CD14-positive monocyte (primary cell): ENCODE measurements around the gene RASGRF2. TPM values are rescaled to one million over a fixed set of nuclear protein-coding genes. Genes with fewer than 3 reads are reported as not detected.
"Not testable (repeated sequence)": the region's sequence is repeated elsewhere in the genome, so short reads cannot be mapped to it uniquely, and the experiment has no call there.

ENCODE experiments used
- DNase-seq, 3 donors: peaks; one replicate each; pipeline ENCODE4 v3.0.0-alpha.2; 2011 to 2022
- H2AFZ ChIP-seq: 2 replicates; pipeline ENCODE4 v1.6.0; 2012; ENCODE audit warnings: mild to moderate bottlenecking, low read depth, low read length, inconsistent platforms; ENCODE audit not compliant: insufficient read depth, poor library complexity, severe bottlenecking
- H3K27ac ChIP-seq, 2 donors: 1 replicate in 1 of 2; 2 replicates in 1 of 2; pipeline ENCODE4 v1.5.1; 2012 to 2013; ENCODE audit warnings: low read length in 2 of 2, control low read depth in 1 of 2, inconsistent platforms in 1 of 2, low read depth in 1 of 2, mild to moderate bottlenecking in 1 of 2
- H3K27me3 ChIP-seq, 2 donors: one replicate each; pipeline versions ENCODE4 v1.6.0 to v1.6.1; 2011 to 2013; ENCODE audit warnings: low read length in 2 of 2; ENCODE audit not compliant: control insufficient read depth in 2 of 2, insufficient read depth in 2 of 2
- H3K36me3 ChIP-seq, 2 donors: replicated peaks in 1 of 2; 1 replicate in 1 of 2; 2 replicates in 1 of 2; pipeline versions ENCODE4 v1.5.1 to v1.6.1; 2012 to 2013; ENCODE audit warnings: low read length in 2 of 2, control low read depth in 1 of 2, inconsistent platforms in 1 of 2, mild to moderate bottlenecking in 1 of 2; ENCODE audit not compliant: insufficient read depth in 2 of 2, control insufficient read depth in 1 of 2
- H3K4me1 ChIP-seq, 2 donors: 1 replicate in 1 of 2; 2 replicates in 1 of 2; pipeline versions ENCODE4 v1.5.1 to v1.6.1; 2012 to 2013; ENCODE audit warnings: low read length in 2 of 2, control low read depth in 1 of 2, inconsistent platforms in 1 of 2, mild to moderate bottlenecking in 1 of 2, moderate library complexity in 1 of 2; ENCODE audit not compliant: insufficient read depth in 2 of 2, control insufficient read depth in 1 of 2
- H3K4me2 ChIP-seq: replicated peaks from 2 replicates; pipeline ENCODE3; 2012; ENCODE audit warnings: low read length, moderate library complexity, mild to moderate bottlenecking; ENCODE audit not compliant: poor library complexity, severe bottlenecking; ENCODE audit errors: extremely low read depth
- H3K4me3 ChIP-seq, 3 experiments: fragments of 200-600 bp in 1 of 3; sonication (generic) in 1 of 3; replicated peaks in 1 of 3; 1 replicate in 2 of 3; 2 replicates in 1 of 3; pipeline ENCODE4 v1.5.1; 2011 to 2013; ENCODE audit warnings: low read length in 3 of 3, mild to moderate bottlenecking in 3 of 3, control low read depth in 2 of 3, low read depth in 2 of 3, inconsistent platforms in 1 of 3, moderate library complexity in 1 of 3
- H3K79me2 ChIP-seq: 2 replicates; pipeline ENCODE4 v1.6.0; 2012; ENCODE audit warnings: mild to moderate bottlenecking, control low read depth, inconsistent platforms, low read length, moderate library complexity; ENCODE audit not compliant: insufficient read depth
- H3K9ac ChIP-seq: 2 replicates; pipeline ENCODE4 v1.6.0; 2017; ENCODE audit warnings: low read length, mild to moderate bottlenecking; ENCODE audit not compliant: insufficient read depth, poor library complexity, severe bottlenecking
- H3K9me3 ChIP-seq, 2 donors: replicated peaks in 1 of 2; 1 replicate in 1 of 2; 2 replicates in 1 of 2; pipeline versions ENCODE4 v1.5.1 to v1.6.1; 2012 to 2013; ENCODE audit warnings: low read length in 2 of 2, control low read depth in 1 of 2; ENCODE audit not compliant: control insufficient read depth in 1 of 2, insufficient read depth in 1 of 2
- H4K20me1 ChIP-seq: 2 replicates; pipeline ENCODE4 v1.6.0; 2012; ENCODE audit warnings: mild to moderate bottlenecking, low read length, control low read depth, moderate library complexity; ENCODE audit not compliant: insufficient read depth
- H3K27ac Mint-ChIP-seq, 7 donors: one replicate each; pipeline ENCODE4 v1.8.0; 2020; ENCODE audit warnings: mild to moderate bottlenecking in 7 of 7, mixed read lengths in 7 of 7, moderate library complexity in 6 of 7, inconsistent platforms in 2 of 7
- H3K27me3 Mint-ChIP-seq, 3 donors: one replicate each; pipeline ENCODE4 v1.8.0; 2021 to 2022; ENCODE audit warnings: low read depth in 3 of 3, mild to moderate bottlenecking in 3 of 3, mixed read lengths in 3 of 3, moderate library complexity in 3 of 3, inconsistent platforms in 1 of 3
- H3K36me3 Mint-ChIP-seq, 2 donors: one replicate each; pipeline ENCODE4 v1.8.0; 2020; ENCODE audit warnings: mixed read lengths in 2 of 2, inconsistent platforms in 1 of 2, mild to moderate bottlenecking in 1 of 2
- H3K4me1 Mint-ChIP-seq: one replicate; pipeline ENCODE4 v1.8.0; 2020; ENCODE audit warnings: mild to moderate bottlenecking, mixed read lengths
- H3K4me3 Mint-ChIP-seq, 2 donors: one replicate each; pipeline ENCODE4 v1.8.0; 2020; ENCODE audit warnings: mild to moderate bottlenecking in 2 of 2, mixed read lengths in 2 of 2, moderate library complexity in 1 of 2
- H3K9me3 Mint-ChIP-seq, 7 donors: one replicate each; pipeline ENCODE4 v1.8.0; 2020 to 2022; ENCODE audit warnings: mixed read lengths in 7 of 7, mild to moderate bottlenecking in 6 of 7, moderate library complexity in 6 of 7, inconsistent platforms in 2 of 7
- CTCF ChIP-seq: fragments of 200-600 bp; IDR thresholded peaks from one replicate; pipeline ENCODE4 v1.8.0; 2022; ENCODE audit warnings: antibody characterized with exemption, mild to moderate bottlenecking
- WGBS: methylation state at CpG from one replicate; pipeline ENCODE4 v1.1.5; 2013; ENCODE audit warnings: missing lambda C conversion rate; ENCODE audit not compliant: insufficient coverage; 5-methylcytosine and 5-hydroxymethylcytosine counted together
- intact Hi-C, 2 donors: fragments of 100-400 bp; cut with micrococcal nuclease; formaldehyde crosslinking; loops; one replicate each; pipeline versions ENCODE4 v1.15.0 to v1.15.1; 2023
- polyA plus RNA-seq, 3 donors: library from polyadenylated mRNA; depleted of rRNA in 1 of 3; unstranded in 2 of 3; stranded (reverse) in 1 of 3; fragments of 300-500 nt in 2 of 3; fragments of >200 nt in 1 of 3; fragmentation: Illumina TruSeq in 2 of 3; gene quantifications; 1 replicate in 2 of 3; 2 replicates in 1 of 3; pipeline ENCODE4 v1.2.3, GENCODE V29; 2012 to 2021
- small RNA-seq: library from RNA; depleted of rRNA; stranded (forward); fragments of <200 nt; gene quantifications from one replicate; pipeline ENCODE3, GENCODE V24; 2012; ENCODE audit warnings: low read depth; ENCODE audit not compliant: insufficient read length

Gene RASGRF2
- polyA plus RNA-seq, 3 donors: 0.01 to 0.02 TPM; not detected in 1

GRCh38 chr5:81269751-81270393 is 309.7 kb downstream of the RASGRF2 start:
- H3K9me3 Mint-ChIP-seq: peaks cover 11 to 26% (median 16%) of the 10 kb centered on the region in 7 donors
- H3K4me2 ChIP-seq: no peak overlapping the region
- H4K20me1 ChIP-seq: no peaks in the 10 kb centered on the region
- H3K9me3 ChIP-seq: peaks cover under 1 to 2% of the 10 kb centered on the region in 2 donors
- no peaks in the 10 kb centered on the region for H3K4me1 ChIP-seq
- H3K27ac ChIP-seq: no peak overlapping the region
- no peaks in the 10 kb centered on the region for H3K36me3 ChIP-seq
- no peak overlapping the region for H3K27ac Mint-ChIP-seq
- no peak overlapping the region for H3K4me3 ChIP-seq
- H3K36me3 Mint-ChIP-seq: peaks cover 2 to 3% of the 10 kb centered on the region in 2 donors
- TF ChIP-seq CTCF: no peak
- H3K27me3 Mint-ChIP-seq: no peaks in the 10 kb centered on the region
- H2AFZ ChIP-seq: no peak overlapping the region
- WGBS: 94% methylated on average over 8 of the region's 8 CpGs
- intact Hi-C loops: no loop called here
- H3K9ac ChIP-seq: no peak overlapping the region
- H3K27me3 ChIP-seq: no peaks in the 10 kb centered on the region
- peaks cover 4% of the 10 kb centered on the region for H3K4me1 Mint-ChIP-seq
- H3K79me2 ChIP-seq: no peaks in the 10 kb centered on the region
- no peak overlapping the region for H3K4me3 Mint-ChIP-seq
- DNase-seq: no peak

- not testable (repeated sequence) for H3K27ac ChIP-seq
Measured at GRCh38 chr5:81270394-81271027, 310.3 kb downstream of the RASGRF2 start.

More at GRCh38 chr5:81270394-81271027, 310.3 kb downstream of the RASGRF2 start:
- H3K27ac Mint-ChIP-seq, intact Hi-C loops, H3K36me3 ChIP-seq, H3K9me3 ChIP-seq, H3K4me1 Mint-ChIP-seq, H2AFZ ChIP-seq, H4K20me1 ChIP-seq, H3K4me1 ChIP-seq, H3K79me2 ChIP-seq, H3K36me3 Mint-ChIP-seq, DNase-seq, H3K27me3 Mint-ChIP-seq, H3K4me3 Mint-ChIP-seq, H3K27me3 ChIP-seq, H3K9ac ChIP-seq, H3K4me3 ChIP-seq, H3K4me2 ChIP-seq: not testable (repeated sequence)
- H3K9me3 Mint-ChIP-seq: peaks cover 14 to 30% (median 20%) of the 10 kb centered on the region in 7 donors
- WGBS: 100% methylated on average over 2 of the region's 2 CpGs

Small RNAs within 50 kb of the gene (small RNA-seq; reads per million reads assigned to genes)
- gene AC026436.1: not detected
